ENCODE results near the gene CD226.

Gene CD226

GRCh38 chr18:69956057-69956456 lies 8.4 kb upstream of the CD226 start:
- H3K27me3 ChIP-seq (ENCODE audit: insufficient read depth, low read length): no peaks in the 10 kb centered on the region
- H3K36me3 ChIP-seq (ENCODE audit: insufficient read depth, low read length): no peaks in the 10 kb centered on the region
- WGBS: 95% methylated on average over 5 of the region's 5 CpGs
- no peak overlapping the region for H3K4me3 ChIP-seq (ENCODE audit: low read length)
- no peak overlapping the region for H3K9ac ChIP-seq (ENCODE audit: low read depth, low read length)
- H3K4me1 ChIP-seq (ENCODE audit: insufficient read depth, low read length): no peaks in the 10 kb centered on the region
- H3K27ac ChIP-seq (ENCODE audit: low read depth, low read length): no peak overlapping the region
- H3K9me3 ChIP-seq (ENCODE audit: insufficient read depth, low read depth, low read length): no peaks in the 10 kb centered on the region

- Histone ChIP-seq H3K9ac (ENCODE audit: low read depth, low read length) (no peak overlapping the region), H3K36me3 (ENCODE audit: insufficient read depth, low read length) (no peaks in the 10 kb centered on the region), H3K4me3 (ENCODE audit: low read length) (no peak overlapping the region), H3K4me1 (ENCODE audit: insufficient read depth, low read length) (no peaks in the 10 kb centered on the region), H3K9me3 (ENCODE audit: insufficient read depth, low read depth, low read length) (no peaks in the 10 kb centered on the region), H3K27ac (ENCODE audit: low read depth, low read length) (no peak overlapping the region), H3K27me3 (ENCODE audit: insufficient read depth, low read length) (no peaks in the 10 kb centered on the region)
- 92% methylated on average over 5 of the region's 5 CpGs for WGBS
Observed at GRCh38 chr18:69954719-69955480, 7.2 kb upstream of the CD226 start.

GRCh38 chr18:69953191-69953590 lies 5.5 kb upstream of the CD226 start:
- no CpG with 5 or more reads among the region's 2 CpGs for whole genome bisulfite sequencing
- H3K4me3 ChIP-seq (ENCODE audit: low read length): no peak overlapping the region
- no peak overlapping the region for H3K9ac ChIP-seq (ENCODE audit: low read depth, low read length)
- no peaks in the 10 kb centered on the region for H3K4me1 ChIP-seq (ENCODE audit: insufficient read depth, low read length)
- no peaks in the 10 kb centered on the region for H3K27me3 ChIP-seq (ENCODE audit: insufficient read depth, low read length)
- H3K9me3 ChIP-seq (ENCODE audit: insufficient read depth, low read depth, low read length): no peaks in the 10 kb centered on the region
- no peak overlapping the region for H3K27ac ChIP-seq (ENCODE audit: low read depth, low read length)
- H3K36me3 ChIP-seq (ENCODE audit: insufficient read depth, low read length): no peaks in the 10 kb centered on the region

DNA sequence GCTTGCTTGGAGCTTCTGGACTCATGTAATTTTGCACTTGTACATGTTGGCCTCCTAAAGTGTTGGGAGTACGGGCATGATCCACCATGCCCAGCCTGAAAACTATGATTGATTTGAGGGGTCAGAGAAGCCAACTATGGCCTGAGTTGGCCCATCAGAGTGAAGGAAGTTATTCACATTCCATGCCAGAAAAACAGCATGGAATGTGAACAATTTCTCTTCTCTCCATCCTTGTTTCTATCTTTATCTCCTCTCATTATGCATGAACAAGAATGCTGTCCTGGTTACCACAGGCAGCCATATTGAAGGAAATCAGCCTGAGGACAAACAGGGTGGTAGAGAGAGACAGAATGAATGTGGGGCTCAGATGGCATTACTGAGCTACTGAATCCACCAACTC lies 3.5 kb upstream of the CD226 start:
- Histone ChIP-seq H3K27ac (ENCODE audit: low read depth, low read length) (no peak overlapping the region), H3K36me3 (ENCODE audit: insufficient read depth, low read length) (no peaks in the 10 kb centered on the region), H3K4me1 (ENCODE audit: insufficient read depth, low read length) (no peaks in the 10 kb centered on the region), H3K27me3 (ENCODE audit: insufficient read depth, low read length) (no peaks in the 10 kb centered on the region), H3K4me3 (ENCODE audit: low read length) (no peak overlapping the region), H3K9me3 (ENCODE audit: insufficient read depth, low read depth, low read length) (no peaks in the 10 kb centered on the region), H3K9ac (ENCODE audit: low read depth, low read length) (no peak overlapping the region)
- 97% methylated on average over 1 of the region's 1 CpG for WGBS

GRCh38 chr18:69949538-69949936 lies 1.9 kb upstream of the CD226 start:
- Histone ChIP-seq H3K4me3 (ENCODE audit: low read length) (no peak overlapping the region), H3K9me3 (ENCODE audit: insufficient read depth, low read depth, low read length) (no peaks in the 10 kb centered on the region), H3K27ac (ENCODE audit: low read depth, low read length) (no peak overlapping the region), H3K36me3 (ENCODE audit: insufficient read depth, low read length) (no peaks in the 10 kb centered on the region), H3K4me1 (ENCODE audit: insufficient read depth, low read length) (0 out of 2 replicates have a peak, but pooled peaks cover 4% of the 10 kb centered on the region), H3K9ac (ENCODE audit: low read depth, low read length) (no peak overlapping the region), H3K27me3 (ENCODE audit: insufficient read depth, low read length) (no peaks in the 10 kb centered on the region)
- 92% methylated on average over 4 of the region's 4 CpGs for WGBS

DNA sequence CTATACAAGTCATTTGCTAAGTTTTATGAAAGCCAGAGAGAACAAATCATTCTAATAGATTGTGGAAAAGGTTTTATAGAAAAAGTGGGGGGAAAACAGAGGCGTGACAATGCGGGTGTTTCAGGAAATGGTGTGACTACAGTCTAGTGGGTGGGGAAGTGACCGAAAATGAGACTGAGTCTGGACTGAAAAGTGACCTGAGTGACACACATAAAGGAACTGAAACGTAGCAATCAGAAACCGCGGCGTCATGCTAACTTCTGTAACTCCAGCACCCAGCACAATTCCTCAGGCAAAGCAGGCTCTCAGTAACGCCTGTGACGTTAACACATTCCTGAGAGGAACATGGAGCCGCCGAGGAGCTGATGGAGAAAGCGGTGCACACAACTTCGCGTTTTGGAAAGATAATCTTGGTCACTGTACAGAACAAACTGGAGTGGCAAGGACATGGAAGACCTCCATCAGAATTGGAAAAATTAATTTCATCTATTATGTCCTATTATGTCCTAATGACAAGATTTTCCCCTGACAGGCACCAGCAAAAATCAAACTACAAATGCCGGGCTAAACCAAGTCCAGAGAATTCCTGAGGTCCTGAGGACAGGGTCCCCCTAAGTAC lies 1.4 kb upstream of the CD226 start:
- Histone ChIP-seq H3K9ac (ENCODE audit: low read depth, low read length) (no peak overlapping the region), H3K9me3 (ENCODE audit: insufficient read depth, low read depth, low read length) (no peaks in the 10 kb centered on the region), H3K27ac (ENCODE audit: low read depth, low read length) (no peak overlapping the region), H3K27me3 (ENCODE audit: insufficient read depth, low read length) (no peaks in the 10 kb centered on the region), H3K36me3 (ENCODE audit: insufficient read depth, low read length) (no peaks in the 10 kb centered on the region), H3K4me3 (ENCODE audit: low read length) (no peak overlapping the region), H3K4me1 (ENCODE audit: insufficient read depth, low read length) (0 out of 2 replicates have a peak, but pooled peaks cover 9% of the 10 kb centered on the region)
- 92% methylated on average over 15 of the region's 15 CpGs for WGBS

- Histone ChIP-seq H3K36me3 (ENCODE audit: insufficient read depth, low read length) (no peaks in the 10 kb centered on the region), H3K4me1 (ENCODE audit: insufficient read depth, low read length) (0 out of 2 replicates have a peak, but pooled peaks cover 9% of the 10 kb centered on the region), H3K27me3 (ENCODE audit: insufficient read depth, low read length) (no peaks in the 10 kb centered on the region), H3K9me3 (ENCODE audit: insufficient read depth, low read depth, low read length) (no peaks in the 10 kb centered on the region), H3K4me3 (ENCODE audit: low read length) (no peak overlapping the region), H3K27ac (ENCODE audit: low read depth, low read length) (no peak overlapping the region), H3K9ac (ENCODE audit: low read depth, low read length) (no peak overlapping the region)
- 92% methylated on average over 2 of the region's 2 CpGs for WGBS
Observed at GRCh38 chr18:69948256-69948655, 583 bp upstream of the CD226 start.

DNA sequence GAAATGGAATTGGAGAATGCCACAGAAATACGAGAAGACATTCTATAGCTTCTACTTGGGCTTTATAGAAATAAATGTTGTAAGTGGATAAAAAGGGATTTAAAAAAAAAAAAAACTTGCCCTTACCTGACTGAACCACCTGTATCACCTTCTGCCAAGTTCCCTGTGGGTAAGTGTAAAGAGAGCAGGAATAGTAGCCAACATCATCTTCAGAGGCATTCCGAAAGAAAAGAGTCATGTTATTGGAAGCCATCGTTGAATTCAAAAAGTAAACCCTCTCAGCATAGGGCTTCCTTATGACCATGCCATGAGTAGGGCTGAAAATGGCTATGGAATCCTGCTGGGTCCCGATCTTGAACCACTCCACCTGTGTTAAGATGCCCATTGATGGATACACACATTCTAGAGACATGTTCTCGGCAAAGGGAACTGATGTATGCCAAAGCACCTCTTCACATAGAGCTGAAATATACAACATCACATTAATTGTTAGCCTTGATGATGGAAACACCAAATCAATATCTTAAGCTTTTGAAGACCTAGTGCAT lies 991 bp downstream of the CD226 start:
- H3K27me3 ChIP-seq (ENCODE audit: insufficient read depth, low read length): no peaks in the 10 kb centered on the region
- H3K9me3 ChIP-seq (ENCODE audit: insufficient read depth, low read depth, low read length): no peaks in the 10 kb centered on the region
- H3K9ac ChIP-seq (ENCODE audit: low read depth, low read length): no peak overlapping the region
- H3K27ac ChIP-seq (ENCODE audit: low read depth, low read length): no peak overlapping the region
- no peak overlapping the region for H3K4me3 ChIP-seq (ENCODE audit: low read length)
- no peaks in the 10 kb centered on the region for H3K36me3 ChIP-seq (ENCODE audit: insufficient read depth, low read length)
- 96% methylated on average over 5 of the region's 5 CpGs for WGBS
- H3K4me1 ChIP-seq (ENCODE audit: insufficient read depth, low read length): 0 out of 2 replicates have a peak, but pooled peaks cover 9% of the 10 kb centered on the region

GRCh38 chr18:69945220-69946114 lies 2.2 kb downstream of the CD226 start:
- Histone ChIP-seq H3K4me3 (ENCODE audit: low read length) (no peak overlapping the region), H3K36me3 (ENCODE audit: insufficient read depth, low read length) (no peaks in the 10 kb centered on the region), H3K4me1 (ENCODE audit: insufficient read depth, low read length) (0 out of 2 replicates have a peak, but pooled peaks cover 9% of the 10 kb centered on the region), H3K9me3 (ENCODE audit: insufficient read depth, low read depth, low read length) (no peaks in the 10 kb centered on the region), H3K27ac (ENCODE audit: low read depth, low read length) (no peak overlapping the region), H3K9ac (ENCODE audit: low read depth, low read length) (no peak overlapping the region), H3K27me3 (ENCODE audit: insufficient read depth, low read length) (no peaks in the 10 kb centered on the region)
- 94% methylated on average over 11 of the region's 11 CpGs for WGBS

DNA sequence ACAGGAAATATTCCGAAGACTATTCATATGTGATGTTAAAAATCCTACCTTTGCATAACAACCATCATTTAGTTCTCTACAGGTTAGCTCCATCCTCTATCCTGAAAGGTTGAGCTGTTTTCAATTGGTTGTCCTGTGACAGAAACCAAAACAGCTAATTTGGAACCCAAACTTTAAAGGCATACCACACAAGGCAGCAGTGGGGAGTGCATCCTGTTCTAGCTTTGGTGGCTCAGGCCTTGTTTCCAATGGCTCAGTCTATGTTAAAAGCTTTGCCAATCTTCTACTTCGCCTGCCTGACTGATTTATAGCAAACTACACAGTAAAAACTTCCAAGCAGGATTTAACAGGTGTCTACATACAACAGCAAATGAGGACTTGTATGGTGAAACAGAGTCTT lies 3.2 kb downstream of the CD226 start:
- 92% methylated on average over 2 of the region's 2 CpGs for WGBS

GRCh38 chr18:69943021-69943420 lies 4.7 kb downstream of the CD226 start:
- H3K4me1 ChIP-seq (ENCODE audit: insufficient read depth, low read length): 0 out of 2 replicates have a peak, but pooled peaks cover 9% of the 10 kb centered on the region
- 98% methylated on average over 3 of the region's 3 CpGs for WGBS
- no peak overlapping the region for H3K27ac ChIP-seq (ENCODE audit: low read depth, low read length)
- no peak overlapping the region for H3K9ac ChIP-seq (ENCODE audit: low read depth, low read length)
- H3K36me3 ChIP-seq (ENCODE audit: insufficient read depth, low read length): no peaks in the 10 kb centered on the region
- H3K9me3 ChIP-seq (ENCODE audit: insufficient read depth, low read depth, low read length): no peaks in the 10 kb centered on the region
- no peaks in the 10 kb centered on the region for H3K27me3 ChIP-seq (ENCODE audit: insufficient read depth, low read length)
- H3K4me3 ChIP-seq (ENCODE audit: low read length): no peak overlapping the region

More for the DNA sequence above, 3.2 kb downstream of the CD226 start:
- no peak overlapping the region for H3K27ac ChIP-seq (ENCODE audit: low read depth, low read length)
- no peaks in the 10 kb centered on the region for H3K27me3 ChIP-seq (ENCODE audit: insufficient read depth, low read length)
- no peak overlapping the region for H3K9ac ChIP-seq (ENCODE audit: low read depth, low read length)
- 0 out of 2 replicates have a peak, but pooled peaks cover 9% of the 10 kb centered on the region for H3K4me1 ChIP-seq (ENCODE audit: insufficient read depth, low read length)
- no peaks in the 10 kb centered on the region for H3K36me3 ChIP-seq (ENCODE audit: insufficient read depth, low read length)
- no peaks in the 10 kb centered on the region for H3K9me3 ChIP-seq (ENCODE audit: insufficient read depth, low read depth, low read length)
- H3K4me3 ChIP-seq (ENCODE audit: low read length): no peak overlapping the region

Measured in HUES64 (cell line).